ENCODE data around the gene KL. TPM values are rescaled to one million over a fixed set of nuclear protein-coding genes. Genes with fewer than 3 reads are reported as not detected.

The KL gene
- total RNA-seq, 1 experiment from 2014 or later, result 0.28 TPM

DNA sequence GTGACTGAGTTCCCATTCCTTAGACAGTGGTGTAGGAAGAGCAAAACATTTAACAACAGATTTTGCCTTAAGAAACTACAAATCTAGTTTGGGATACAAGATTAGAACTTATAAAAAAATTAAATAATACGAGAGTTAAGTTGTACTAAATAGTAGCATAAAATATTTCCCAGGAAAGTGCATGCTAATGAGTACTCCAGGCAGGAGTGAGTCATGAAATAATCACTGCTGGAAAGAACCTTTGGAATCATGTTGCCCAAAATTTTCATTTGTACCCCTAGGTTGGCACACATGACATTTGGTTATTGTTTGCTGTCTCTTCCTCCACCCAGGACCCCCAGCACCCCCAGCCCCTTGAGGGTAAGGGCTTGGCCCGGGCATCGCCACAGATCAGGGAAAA lies 26.3 kb upstream of the KL start:
- TF ChIP-seq TCF7L2 (IDR thresholded peaks at IDR 0.05; ENCODE audit: low read depth, low read length), result no peak
- TF ChIP-seq, protein P1, sequence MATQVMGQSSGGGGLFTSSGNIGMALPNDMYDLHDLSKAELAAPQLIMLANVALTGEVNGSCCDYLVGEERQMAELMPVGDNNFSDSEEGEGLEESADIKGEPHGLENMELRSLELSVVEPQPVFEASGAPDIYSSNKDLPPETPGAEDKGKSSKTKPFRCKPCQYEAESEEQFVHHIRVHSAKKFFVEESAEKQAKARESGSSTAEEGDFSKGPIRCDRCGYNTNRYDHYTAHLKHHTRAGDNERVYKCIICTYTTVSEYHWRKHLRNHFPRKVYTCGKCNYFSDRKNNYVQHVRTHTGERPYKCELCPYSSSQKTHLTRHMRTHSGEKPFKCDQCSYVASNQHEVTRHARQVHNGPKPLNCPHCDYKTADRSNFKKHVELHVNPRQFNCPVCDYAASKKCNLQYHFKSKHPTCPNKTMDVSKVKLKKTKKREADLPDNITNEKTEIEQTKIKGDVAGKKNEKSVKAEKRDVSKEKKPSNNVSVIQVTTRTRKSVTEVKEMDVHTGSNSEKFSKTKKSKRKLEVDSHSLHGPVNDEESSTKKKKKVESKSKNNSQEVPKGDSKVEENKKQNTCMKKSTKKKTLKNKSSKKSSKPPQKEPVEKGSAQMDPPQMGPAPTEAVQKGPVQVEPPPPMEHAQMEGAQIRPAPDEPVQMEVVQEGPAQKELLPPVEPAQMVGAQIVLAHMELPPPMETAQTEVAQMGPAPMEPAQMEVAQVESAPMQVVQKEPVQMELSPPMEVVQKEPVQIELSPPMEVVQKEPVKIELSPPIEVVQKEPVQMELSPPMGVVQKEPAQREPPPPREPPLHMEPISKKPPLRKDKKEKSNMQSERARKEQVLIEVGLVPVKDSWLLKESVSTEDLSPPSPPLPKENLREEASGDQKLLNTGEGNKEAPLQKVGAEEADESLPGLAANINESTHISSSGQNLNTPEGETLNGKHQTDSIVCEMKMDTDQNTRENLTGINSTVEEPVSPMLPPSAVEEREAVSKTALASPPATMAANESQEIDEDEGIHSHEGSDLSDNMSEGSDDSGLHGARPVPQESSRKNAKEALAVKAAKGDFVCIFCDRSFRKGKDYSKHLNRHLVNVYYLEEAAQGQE (IDR thresholded peaks at IDR 0.05; ENCODE audit: insufficient read depth in 1 of 2, low read depth in 2 of 2, low read length in 1 of 2), result no peak
- TF ChIP-seq, protein P2, sequence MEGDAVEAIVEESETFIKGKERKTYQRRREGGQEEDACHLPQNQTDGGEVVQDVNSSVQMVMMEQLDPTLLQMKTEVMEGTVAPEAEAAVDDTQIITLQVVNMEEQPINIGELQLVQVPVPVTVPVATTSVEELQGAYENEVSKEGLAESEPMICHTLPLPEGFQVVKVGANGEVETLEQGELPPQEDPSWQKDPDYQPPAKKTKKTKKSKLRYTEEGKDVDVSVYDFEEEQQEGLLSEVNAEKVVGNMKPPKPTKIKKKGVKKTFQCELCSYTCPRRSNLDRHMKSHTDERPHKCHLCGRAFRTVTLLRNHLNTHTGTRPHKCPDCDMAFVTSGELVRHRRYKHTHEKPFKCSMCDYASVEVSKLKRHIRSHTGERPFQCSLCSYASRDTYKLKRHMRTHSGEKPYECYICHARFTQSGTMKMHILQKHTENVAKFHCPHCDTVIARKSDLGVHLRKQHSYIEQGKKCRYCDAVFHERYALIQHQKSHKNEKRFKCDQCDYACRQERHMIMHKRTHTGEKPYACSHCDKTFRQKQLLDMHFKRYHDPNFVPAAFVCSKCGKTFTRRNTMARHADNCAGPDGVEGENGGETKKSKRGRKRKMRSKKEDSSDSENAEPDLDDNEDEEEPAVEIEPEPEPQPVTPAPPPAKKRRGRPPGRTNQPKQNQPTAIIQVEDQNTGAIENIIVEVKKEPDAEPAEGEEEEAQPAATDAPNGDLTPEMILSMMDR (IDR thresholded peaks at IDR 0.05), result no peak
- no peak for TF ChIP-seq SIN3A (IDR thresholded peaks at IDR 0.05; ENCODE audit: borderline replicate concordance, insufficient read depth, low read depth, low read length)
- no peak for TF ChIP-seq POLR2AphosphoS5 (IDR thresholded peaks at IDR 0.05; ENCODE audit: low read depth, low read length)
- no peaks in the 10 kb centered on the region for H3K4me1 ChIP-seq (ENCODE audit: control insufficient read depth, insufficient read depth, low read length)
- H3K4me3 ChIP-seq (ENCODE audit: low read depth in 2 of 2, low read length in 2 of 2), result no peak overlapping the region
- no peaks in the 10 kb centered on the region for H3K36me3 ChIP-seq (ENCODE audit: control insufficient read depth, insufficient read depth, low read length)
- no peaks in the 10 kb centered on the region for H3K27me3 ChIP-seq (ENCODE audit: control insufficient read depth, insufficient read depth, low read length)
- intact Hi-C loops (cut with micrococcal nuclease; ENCODE audit: unreplicated experiment), result loop anchor here (1.0 kb wide), 1 partner anchor 20 kb away; no protein-coding TSS in a partner anchor
- no TSS peak for BruUV-seq (replicated peaks)
- ATAC-seq (no peak), DNase-seq (ENCODE audit: low read depth, low spot score) (no peak)
- ChIA-PET CTCF (no interaction called here), POLR2A (no interaction called here)
- H3K9me3 ChIP-seq (ENCODE audit: control insufficient read depth, insufficient read depth, low read depth, low read length), result no peaks in the 10 kb centered on the region
- no peak overlapping the region for H3K27ac ChIP-seq (ENCODE audit: low read length)
- in situ Hi-C loops (cut with HindIII; ENCODE audit: low pct_unique_long_range_greater_than_20kb, low sequenced_read_pairs), result no loop called here

DNA sequence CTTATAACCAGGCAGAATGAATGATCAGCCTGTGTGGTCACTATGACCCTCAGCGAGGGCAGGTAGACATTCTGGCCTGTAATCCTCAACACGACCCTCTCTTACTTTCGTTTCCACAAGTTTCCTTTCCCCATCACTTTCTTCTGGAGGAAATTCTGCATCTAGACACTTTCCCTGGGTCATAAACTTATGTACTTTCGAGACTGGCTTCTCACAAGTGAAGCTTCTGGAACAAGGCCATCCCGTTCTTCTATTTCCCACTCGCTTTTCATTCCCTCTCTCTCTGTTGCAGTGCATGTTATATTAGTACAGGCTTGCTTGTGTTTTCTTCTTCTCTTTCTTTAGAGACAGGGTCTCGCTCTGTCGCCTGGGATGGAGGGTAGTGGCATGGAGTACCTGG lies 23.1 kb upstream of the KL start:
- Histone ChIP-seq H3K4me3 (ENCODE audit: low read depth in 2 of 2, low read length in 2 of 2) (no peak overlapping the region), H3K9me3 (ENCODE audit: control insufficient read depth, insufficient read depth, low read depth, low read length) (no peaks in the 10 kb centered on the region), H3K4me1 (ENCODE audit: control insufficient read depth, insufficient read depth, low read length) (no peaks in the 10 kb centered on the region), H3K36me3 (ENCODE audit: control insufficient read depth, insufficient read depth, low read length) (no peaks in the 10 kb centered on the region), H3K27ac (ENCODE audit: low read length) (no peak overlapping the region), H3K27me3 (ENCODE audit: control insufficient read depth, insufficient read depth, low read length) (no peaks in the 10 kb centered on the region)
- no TSS peak for BruUV-seq (replicated peaks)
- ATAC-seq (no peak), DNase-seq (ENCODE audit: low read depth, low spot score) (no peak)
- in situ Hi-C loops (cut with HindIII; ENCODE audit: low pct_unique_long_range_greater_than_20kb, low sequenced_read_pairs), result no loop called here
- intact Hi-C loops (cut with micrococcal nuclease; ENCODE audit: unreplicated experiment), result no loop called here
- POLR2A ChIA-PET, result no interaction called here
- TF ChIP-seq, protein P2 (IDR thresholded peaks at IDR 0.05), result no peak
- TF ChIP-seq SIN3A (IDR thresholded peaks at IDR 0.05; ENCODE audit: borderline replicate concordance, insufficient read depth, low read depth, low read length) (no peak), POLR2AphosphoS5 (IDR thresholded peaks at IDR 0.05; ENCODE audit: low read depth, low read length) (no peak), TCF7L2 (IDR thresholded peaks at IDR 0.05; ENCODE audit: low read depth, low read length) (no peak)
- TF ChIP-seq, protein P1 (IDR thresholded peaks at IDR 0.05; ENCODE audit: insufficient read depth in 1 of 2, low read depth in 2 of 2, low read length in 1 of 2), result no peak
- CTCF ChIA-PET, result no interaction called here

Data from Panc1 (cell line).